ENCODE measurements around the gene NDUFB2. TPM values are rescaled to one million over a fixed set of nuclear protein-coding genes. Genes with fewer than 3 reads are reported as not detected.
A peak's percentile ranks its signal among the peaks of the same experiment; 100 is the strongest.

The NDUFB2 gene
- total RNA-seq, 1 experiment from 2014 or later: 180 TPM

GRCh38 chr7:140726281-140726680, 29.8 kb downstream of the NDUFB2 start:
- H3K4me2 ChIP-seq: no peak overlapping the region
- H3K9me2 ChIP-seq (ENCODE audit: insufficient read depth): no peaks in the 10 kb centered on the region
- no peaks in the 10 kb centered on the region for H3K9me3 ChIP-seq (ENCODE audit: insufficient read depth, low read depth)
- no peak for DNase-seq
- H3K4me3 ChIP-seq: no peak overlapping the region
- no peak for TF ChIP-seq EZH2 (IDR thresholded peaks at IDR 0.05; ENCODE audit: low read depth)
- TF ChIP-seq, protein P1, sequence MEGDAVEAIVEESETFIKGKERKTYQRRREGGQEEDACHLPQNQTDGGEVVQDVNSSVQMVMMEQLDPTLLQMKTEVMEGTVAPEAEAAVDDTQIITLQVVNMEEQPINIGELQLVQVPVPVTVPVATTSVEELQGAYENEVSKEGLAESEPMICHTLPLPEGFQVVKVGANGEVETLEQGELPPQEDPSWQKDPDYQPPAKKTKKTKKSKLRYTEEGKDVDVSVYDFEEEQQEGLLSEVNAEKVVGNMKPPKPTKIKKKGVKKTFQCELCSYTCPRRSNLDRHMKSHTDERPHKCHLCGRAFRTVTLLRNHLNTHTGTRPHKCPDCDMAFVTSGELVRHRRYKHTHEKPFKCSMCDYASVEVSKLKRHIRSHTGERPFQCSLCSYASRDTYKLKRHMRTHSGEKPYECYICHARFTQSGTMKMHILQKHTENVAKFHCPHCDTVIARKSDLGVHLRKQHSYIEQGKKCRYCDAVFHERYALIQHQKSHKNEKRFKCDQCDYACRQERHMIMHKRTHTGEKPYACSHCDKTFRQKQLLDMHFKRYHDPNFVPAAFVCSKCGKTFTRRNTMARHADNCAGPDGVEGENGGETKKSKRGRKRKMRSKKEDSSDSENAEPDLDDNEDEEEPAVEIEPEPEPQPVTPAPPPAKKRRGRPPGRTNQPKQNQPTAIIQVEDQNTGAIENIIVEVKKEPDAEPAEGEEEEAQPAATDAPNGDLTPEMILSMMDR (conservative IDR thresholded peaks at IDR 0.05): peak; percentile 53; the same call in 1 of the 2 replicates
- H3K36me3 ChIP-seq (ENCODE audit: low read depth): 0 out of 2 replicates have a peak, but pooled peaks cover 4% of the 10 kb centered on the region
- H3K27ac ChIP-seq: no peak overlapping the region
- no peaks in the 10 kb centered on the region for H3K79me2 ChIP-seq (ENCODE audit: low read depth)
- ChIA-PET POLR2A (ENCODE audit: unreplicated experiment) (interaction anchor here (0.6 kb wide), 1 partner anchor 40 kb away, joined by 7 read pairs; no protein-coding TSS in a partner anchor), CTCF (no interaction called here)
- no peak overlapping the region for H2AFZ ChIP-seq
- intact Hi-C loops (cut with micrococcal nuclease; ENCODE audit: unreplicated experiment): no loop called here
- no TSS peak for BruUV-seq (replicated peaks)
- H3K4me1 ChIP-seq (replicated peaks; ENCODE audit: insufficient read depth): no peaks in the 10 kb centered on the region
- 0 out of 2 replicates have a peak, but pooled peaks cover 4% of the 10 kb centered on the region for H3F3A ChIP-seq (ENCODE audit: insufficient read depth, low read depth)
- H3K27me3 ChIP-seq (ENCODE audit: insufficient read depth, low read depth): no peaks in the 10 kb centered on the region
- H4K20me1 ChIP-seq (ENCODE audit: insufficient read depth): 0 out of 2 replicates have a peak, but pooled peaks cover 3% of the 10 kb centered on the region

DNA sequence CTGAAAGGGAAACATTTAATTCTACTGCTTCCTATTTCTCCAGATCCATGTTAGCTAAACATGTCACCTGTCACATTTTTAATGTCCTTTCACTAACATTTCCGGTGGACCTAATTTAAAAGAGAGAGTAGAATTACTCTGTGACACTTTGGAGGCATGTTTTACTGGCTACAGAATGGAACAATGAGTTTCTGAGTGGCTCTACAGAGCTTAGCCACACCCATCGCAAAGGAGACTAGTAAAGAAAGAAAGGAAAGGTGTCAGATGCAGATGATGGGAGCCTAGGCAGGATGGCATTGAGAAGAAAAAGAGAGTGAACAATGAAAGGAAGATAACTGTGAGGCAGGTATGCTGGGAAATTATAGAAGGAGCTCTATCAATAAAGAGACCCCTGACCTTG, 35.9 kb downstream of the NDUFB2 start:
- Histone ChIP-seq H3K4me2 (no peak overlapping the region), H4K20me1 (ENCODE audit: insufficient read depth) (0 out of 2 replicates have a peak, but pooled peaks cover 3% of the 10 kb centered on the region), H3K36me3 (ENCODE audit: low read depth) (no peaks in the 10 kb centered on the region), H3K79me2 (ENCODE audit: low read depth) (no peaks in the 10 kb centered on the region), H3K27me3 (ENCODE audit: insufficient read depth, low read depth) (no peaks in the 10 kb centered on the region), H3K4me3 (no peak overlapping the region), H3K4me1 (replicated peaks; ENCODE audit: insufficient read depth) (no peaks in the 10 kb centered on the region), H3K27ac (no peak overlapping the region), H3K9me2 (ENCODE audit: insufficient read depth) (no peaks in the 10 kb centered on the region), H3F3A (ENCODE audit: insufficient read depth, low read depth) (peaks cover 6% of the 10 kb centered on the region), H2AFZ (no peak overlapping the region), H3K9me3 (ENCODE audit: insufficient read depth, low read depth) (no peaks in the 10 kb centered on the region)
- BruUV-seq (replicated peaks): no TSS peak
- CTCF ChIA-PET: no interaction called here
- no peak for DNase-seq
- intact Hi-C loops (cut with micrococcal nuclease; ENCODE audit: unreplicated experiment): loop anchor here (5.0 kb wide), 1 partner anchor 280 kb away; the partner anchor contains the start of gene MRPS33
- TF ChIP-seq, protein P1 (conservative IDR thresholded peaks at IDR 0.05): no peak
- POLR2A ChIA-PET (ENCODE audit: unreplicated experiment): no interaction called here

DNA sequence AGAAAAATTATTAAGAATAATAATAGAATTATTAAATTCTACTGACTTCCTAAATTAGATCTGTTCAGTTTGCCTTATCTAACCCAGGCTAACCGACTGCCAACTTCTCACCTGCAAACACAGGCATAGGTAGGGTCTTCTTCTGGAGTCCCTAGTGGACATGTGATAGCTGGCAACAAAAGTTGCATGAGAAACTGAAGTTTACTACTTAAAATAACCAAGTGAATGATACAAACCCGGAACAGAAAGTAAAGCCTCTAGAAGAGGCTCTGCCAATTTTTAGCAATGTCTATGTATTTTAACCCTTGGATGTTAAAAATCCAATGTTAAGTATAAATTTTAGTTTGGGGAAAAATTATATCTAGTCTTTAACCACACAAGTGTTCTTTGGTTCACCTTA, 37.6 kb downstream of the NDUFB2 start:
- ChIA-PET POLR2A (ENCODE audit: unreplicated experiment) (no interaction called here), CTCF (no interaction called here)
- Histone ChIP-seq H3K4me1 (replicated peaks; ENCODE audit: insufficient read depth) (no peaks in the 10 kb centered on the region), H3K36me3 (ENCODE audit: low read depth) (no peaks in the 10 kb centered on the region), H3K79me2 (ENCODE audit: low read depth) (no peaks in the 10 kb centered on the region), H2AFZ (no peak overlapping the region), H3K4me3 (no peak overlapping the region), H3K9me2 (ENCODE audit: insufficient read depth) (no peaks in the 10 kb centered on the region), H3K4me2 (no peak overlapping the region), H3F3A (ENCODE audit: insufficient read depth, low read depth) (peaks cover 10% of the 10 kb centered on the region), H3K9me3 (ENCODE audit: insufficient read depth, low read depth) (no peaks in the 10 kb centered on the region), H4K20me1 (ENCODE audit: insufficient read depth) (peaks cover 3% of the 10 kb centered on the region; the same call in 1 of the 2 replicates), H3K27ac (no peak overlapping the region), H3K27me3 (ENCODE audit: insufficient read depth, low read depth) (no peaks in the 10 kb centered on the region)
- DNase-seq: no peak
- intact Hi-C loops (cut with micrococcal nuclease; ENCODE audit: unreplicated experiment): loop anchor here (5.0 kb wide), 1 partner anchor 278 kb away; the partner anchor contains the start of gene MRPS33
- BruUV-seq (replicated peaks): no TSS peak
- TF ChIP-seq, protein P1 (conservative IDR thresholded peaks at IDR 0.05): no peak
- no peak for TF ChIP-seq EZH2 (IDR thresholded peaks at IDR 0.05; ENCODE audit: low read depth)

Data from PC-9 (cell line).